ENCODE measurements around the gene PTPRE.

PTPRE gene

GRCh38 chr10:128049226-128050120, 142.6 kb downstream of the PTPRE start:
- no peak for DNase-seq

- no peak for DNase-seq
Measured at GRCh38 chr10:128050121-128050516, 143.2 kb downstream of the PTPRE start.

GRCh38 chr10:128050936-128051335, 144.0 kb downstream of the PTPRE start:
- no peak for DNase-seq

- DNase-seq = no peak
Measured at GRCh38 chr10:128051548-128051947, 144.6 kb downstream of the PTPRE start.

- DNase-seq = no peak
Measured at GRCh38 chr10:128052696-128053095, 145.8 kb downstream of the PTPRE start.

GRCh38 chr10:128053356-128053755, 146.5 kb downstream of the PTPRE start:
- no peak for DNase-seq

- DNase-seq = no peak
Measured at GRCh38 chr10:128054163-128054970, 147.5 kb downstream of the PTPRE start.

- DNase-seq = no peak
Measured at GRCh38 chr10:128055061-128055868, 148.4 kb downstream of the PTPRE start.

- DNase-seq = no peak
Measured at GRCh38 chr10:128056303-128057050, 149.6 kb downstream of the PTPRE start.

GRCh38 chr10:128058106-128058749, 151.3 kb downstream of the PTPRE start:
- DNase-seq = no peak

GRCh38 chr10:128058750-128059134, 151.8 kb downstream of the PTPRE start:
- no peak for DNase-seq

- DNase-seq = no peak
Measured at GRCh38 chr10:128059266-128059981, 152.5 kb downstream of the PTPRE start.

- DNase-seq = no peak
Measured at GRCh38 chr10:128059982-128060293, 153.0 kb downstream of the PTPRE start.

GRCh38 chr10:128060341-128061250, 153.7 kb downstream of the PTPRE start:
- DNase-seq = no peak

- DNase-seq = no peak
Measured at GRCh38 chr10:128061306-128062300, 154.7 kb downstream of the PTPRE start.

GRCh38 chr10:128062331-128062880, 155.5 kb downstream of the PTPRE start:
- no peak for DNase-seq

- DNase-seq = peak; percentile 57
Measured at GRCh38 chr10:128062881-128063563, 156.1 kb downstream of the PTPRE start.

GRCh38 chr10:128063736-128064107, 156.8 kb downstream of the PTPRE start:
- DNase-seq = peak in 1 of 2 donors; percentile 43

Data from activated CD4-positive, alpha-beta T cell treated with anti-CD3 and anti-CD28 coated beads for 4 hours (primary cell).